Neural cell (in vitro differentiated cells): ENCODE measurements around the gene ASCL2.

Source experiments
- EZH2 ChIP-seq: fragments of 200-600, 300-800 bp; shearing (Covaris generic), sonication (generic); IDR thresholded peaks from 2 replicates; pipeline ENCODE4 v1.6.1; 2014; ENCODE audit warnings: antibody characterized with exemption, low read length, borderline replicate concordance, mild to moderate bottlenecking; ENCODE audit not compliant: insufficient read depth, poor library complexity, severe bottlenecking
- POLR2AphosphoS5 ChIP-seq: IDR thresholded peaks from 2 replicates; pipeline ENCODE4 v1.6.1; 2012
- TAF1 ChIP-seq: IDR thresholded peaks from 2 replicates; pipeline ENCODE4 v1.6.1; 2012; ENCODE audit warnings: low read depth
- TF ChIP-seq, protein P1 (sequence below): fragments of 450-650 bp; IDR thresholded peaks from 2 replicates; pipeline ENCODE4 v1.5.1; 2014; ENCODE audit warnings: antibody characterized with exemption, mild to moderate bottlenecking, moderate library complexity; ENCODE audit not compliant: poor library complexity, severe bottlenecking

DNA sequence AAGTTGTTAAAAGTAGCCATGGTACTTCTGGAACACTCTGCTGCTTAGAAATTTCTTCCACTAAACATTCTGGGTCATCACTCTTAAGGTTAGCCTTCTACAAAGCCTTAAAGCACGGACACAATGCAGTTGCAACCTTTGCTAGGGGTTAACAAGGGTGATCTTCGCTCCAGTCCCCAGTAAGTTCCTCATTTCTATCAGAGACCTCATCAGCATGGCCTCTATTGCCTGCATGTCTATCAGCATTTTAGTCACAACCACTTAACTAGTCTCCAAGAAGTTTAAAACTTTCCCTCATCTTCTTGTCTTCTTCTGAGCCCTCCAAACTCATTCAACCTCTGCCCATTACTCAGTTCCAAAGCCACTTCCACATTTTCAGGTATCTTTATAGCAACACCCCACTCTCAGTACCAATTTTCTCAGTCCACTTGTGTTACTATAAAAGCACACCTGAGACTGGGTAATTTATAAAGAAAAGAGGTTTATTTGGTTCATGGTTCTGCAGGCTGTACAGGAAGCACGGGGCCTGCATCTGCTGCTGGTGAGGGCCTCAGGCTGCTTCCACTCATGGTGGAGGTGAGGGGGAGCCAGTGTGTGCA, 50.1 kb downstream of the ASCL2 start:
- TF ChIP-seq, protein P1, sequence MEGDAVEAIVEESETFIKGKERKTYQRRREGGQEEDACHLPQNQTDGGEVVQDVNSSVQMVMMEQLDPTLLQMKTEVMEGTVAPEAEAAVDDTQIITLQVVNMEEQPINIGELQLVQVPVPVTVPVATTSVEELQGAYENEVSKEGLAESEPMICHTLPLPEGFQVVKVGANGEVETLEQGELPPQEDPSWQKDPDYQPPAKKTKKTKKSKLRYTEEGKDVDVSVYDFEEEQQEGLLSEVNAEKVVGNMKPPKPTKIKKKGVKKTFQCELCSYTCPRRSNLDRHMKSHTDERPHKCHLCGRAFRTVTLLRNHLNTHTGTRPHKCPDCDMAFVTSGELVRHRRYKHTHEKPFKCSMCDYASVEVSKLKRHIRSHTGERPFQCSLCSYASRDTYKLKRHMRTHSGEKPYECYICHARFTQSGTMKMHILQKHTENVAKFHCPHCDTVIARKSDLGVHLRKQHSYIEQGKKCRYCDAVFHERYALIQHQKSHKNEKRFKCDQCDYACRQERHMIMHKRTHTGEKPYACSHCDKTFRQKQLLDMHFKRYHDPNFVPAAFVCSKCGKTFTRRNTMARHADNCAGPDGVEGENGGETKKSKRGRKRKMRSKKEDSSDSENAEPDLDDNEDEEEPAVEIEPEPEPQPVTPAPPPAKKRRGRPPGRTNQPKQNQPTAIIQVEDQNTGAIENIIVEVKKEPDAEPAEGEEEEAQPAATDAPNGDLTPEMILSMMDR = no peak
- TF ChIP-seq TAF1 (no peak), EZH2 (no peak), POLR2AphosphoS5 (no peak)
